Neural progenitor cell (in vitro differentiated cells): ENCODE data around the gene FFAR1. TPM values are rescaled to one million over a fixed set of nuclear protein-coding genes. Genes with fewer than 3 reads are reported as not detected.

ENCODE experiments used
- DNase-seq: peaks from one replicate; pipeline ENCODE4 v3.0.0-alpha.2; 2016; ENCODE audit warnings: low spot score
- H2AFZ ChIP-seq: fragments of 200-600 bp; sonication (generic); replicated peaks from 2 replicates; pipeline ENCODE4 v1.6.1; 2016; ENCODE audit warnings: antibody characterized with exemption
- H3F3A ChIP-seq: fragments of 200-600 bp; sonication (generic); 2 replicates; pipeline ENCODE4 v1.6.1; 2016; ENCODE audit warnings: antibody characterized with exemption, low read depth
- H3K27ac ChIP-seq: fragments of 200-600 bp; sonication (generic); 2 replicates; pipeline ENCODE4 v1.5.1; 2016; ENCODE audit warnings: mild to moderate bottlenecking
- H3K27me3 ChIP-seq: fragments of 200-600 bp; sonication (generic); 2 replicates; pipeline ENCODE4 v1.6.1; 2016; ENCODE audit warnings: mild to moderate bottlenecking, moderate library complexity
- H3K36me3 ChIP-seq: fragments of 200-600 bp; sonication (generic); 2 replicates; pipeline ENCODE4 v1.5.1; 2016
- H3K4me1 ChIP-seq: fragments of 200-600 bp; sonication (generic); 2 replicates; pipeline ENCODE4 v1.6.1; 2016; ENCODE audit warnings: mixed run types
- H3K4me2 ChIP-seq: fragments of 200-600 bp; sonication (generic); 2 replicates; pipeline ENCODE4 v1.6.1; 2016
- H3K4me3 ChIP-seq: fragments of 200-600 bp; sonication (generic); 2 replicates; pipeline ENCODE4 v1.5.1; 2016
- H3K79me2 ChIP-seq: fragments of 200-600 bp; sonication (generic); 2 replicates; pipeline ENCODE4 v1.6.1; 2016; ENCODE audit warnings: low read depth
- H3K9ac ChIP-seq: fragments of 200-600 bp; sonication (generic); 2 replicates; pipeline ENCODE4 v1.6.1; 2016
- H3K9me3 ChIP-seq: fragments of 200-600 bp; sonication (generic); 2 replicates; pipeline ENCODE4 v1.5.1; 2016; ENCODE audit warnings: low read depth
- H4K20me1 ChIP-seq: fragments of 200-600 bp; sonication (generic); 2 replicates; pipeline ENCODE4 v1.6.1; 2016; ENCODE audit warnings: low read depth
- H3K27ac Mint-ChIP-seq: 3 replicates; pipeline ENCODE4 v1.8.0; 2021; ENCODE audit warnings: mixed read lengths
- H3K27me3 Mint-ChIP-seq: 2 replicates; pipeline ENCODE4 v1.8.0; 2022; ENCODE audit warnings: low read depth, mild to moderate bottlenecking, inconsistent platforms, moderate library complexity, mixed read lengths; ENCODE audit not compliant: insufficient read depth
- H3K36me3 Mint-ChIP-seq: 3 replicates; pipeline ENCODE4 v1.8.0; 2021; ENCODE audit warnings: mixed read lengths
- H3K4me1 Mint-ChIP-seq: 3 replicates; pipeline ENCODE4 v1.8.0; 2021; ENCODE audit warnings: mixed read lengths
- H3K4me3 Mint-ChIP-seq: 3 replicates; pipeline ENCODE4 v1.8.0; 2021; ENCODE audit warnings: mild to moderate bottlenecking, moderate library complexity, mixed read lengths
- H3K9me3 Mint-ChIP-seq: 3 replicates; pipeline ENCODE4 v1.8.0; 2020; ENCODE audit warnings: mixed read lengths
- EZH2 ChIP-seq: fragments of 200-600 bp; sonication (generic); IDR thresholded peaks from 2 replicates; pipeline ENCODE4 v1.6.1; 2017; ENCODE audit warnings: antibody characterized with exemption, mild to moderate bottlenecking, moderate library complexity
- EZH2phosphoT487 ChIP-seq: fragments of 200-600 bp; sonication (generic); IDR thresholded peaks from 2 replicates; pipeline ENCODE4 v1.6.1; 2017; ENCODE audit warnings: antibody characterized with exemption
- total RNA-seq: library from RNA; depleted of rRNA; stranded (reverse); fragments of >200 nt; gene quantifications from 2 replicates; pipeline ENCODE4 v1.2.3, GENCODE V29; 2015; ENCODE audit warnings: low replicate concordance
- TF ChIP-seq, protein P1 (sequence below): fragments of 200-600 bp; sonication (generic); IDR thresholded peaks from 2 replicates; pipeline ENCODE4 v1.5.1; 2017; ENCODE audit warnings: antibody characterized with exemption, mild to moderate bottlenecking

The FFAR1 gene
- total RNA-seq, 1 donor from 2014 or later: not detected

DNA sequence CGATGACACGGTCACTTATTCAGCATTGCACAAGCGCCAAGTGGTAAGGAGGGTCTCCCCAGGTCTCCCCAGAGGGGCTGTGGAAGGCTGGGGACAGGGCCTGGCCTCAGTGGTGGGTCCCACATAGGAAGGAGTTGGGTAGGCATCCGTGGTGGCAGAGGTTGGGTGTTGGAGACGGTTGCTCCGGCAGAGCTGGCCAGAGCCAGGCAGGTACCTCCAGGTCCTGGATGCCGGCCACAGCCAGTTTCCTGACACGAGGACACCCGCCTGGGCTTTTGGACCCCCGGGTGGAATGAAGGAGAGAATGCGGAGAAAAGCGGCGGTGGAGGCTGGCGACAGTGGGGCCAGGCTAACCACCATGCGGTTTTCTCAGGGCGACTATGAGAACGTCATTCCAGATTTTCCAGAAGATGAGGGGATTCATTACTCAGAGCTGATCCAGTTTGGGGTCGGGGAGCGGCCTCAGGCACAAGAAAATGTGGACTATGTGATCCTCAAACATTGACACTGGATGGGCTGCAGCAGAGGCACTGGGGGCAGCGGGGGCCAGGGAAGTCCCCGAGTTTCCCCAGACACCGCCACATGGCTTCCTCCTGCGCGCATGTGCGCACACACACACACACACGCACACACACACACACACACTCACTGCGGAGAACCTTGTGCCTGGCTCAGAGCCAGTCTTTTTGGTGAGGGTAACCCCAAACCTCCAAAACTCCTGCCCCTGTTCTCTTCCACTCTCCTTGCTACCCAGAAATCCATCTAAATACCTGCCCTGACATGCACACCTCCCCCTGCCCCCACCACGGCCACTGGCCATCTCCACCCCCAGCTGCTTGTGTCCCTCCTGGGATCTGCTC, 1.3 kb upstream of the FFAR1 start:
- DNase-seq: no peak
- peaks cover 13% of the 10 kb centered on the region for H3K27me3 Mint-ChIP-seq
- H3K9me3 ChIP-seq: no peaks in the 10 kb centered on the region
- H3F3A ChIP-seq: no peaks in the 10 kb centered on the region
- H4K20me1 ChIP-seq: no peaks in the 10 kb centered on the region
- H3K9me3 Mint-ChIP-seq: no peaks in the 10 kb centered on the region
- H3K9ac ChIP-seq: no peak overlapping the region
- H3K36me3 ChIP-seq: no peaks in the 10 kb centered on the region
- H2AFZ ChIP-seq: no peak overlapping the region
- no peak overlapping the region for H3K4me3 ChIP-seq
- no peaks in the 10 kb centered on the region for H3K36me3 Mint-ChIP-seq
- H3K4me1 ChIP-seq: no peaks in the 10 kb centered on the region
- no peak for TF ChIP-seq EZH2phosphoT487
- TF ChIP-seq, protein P1, sequence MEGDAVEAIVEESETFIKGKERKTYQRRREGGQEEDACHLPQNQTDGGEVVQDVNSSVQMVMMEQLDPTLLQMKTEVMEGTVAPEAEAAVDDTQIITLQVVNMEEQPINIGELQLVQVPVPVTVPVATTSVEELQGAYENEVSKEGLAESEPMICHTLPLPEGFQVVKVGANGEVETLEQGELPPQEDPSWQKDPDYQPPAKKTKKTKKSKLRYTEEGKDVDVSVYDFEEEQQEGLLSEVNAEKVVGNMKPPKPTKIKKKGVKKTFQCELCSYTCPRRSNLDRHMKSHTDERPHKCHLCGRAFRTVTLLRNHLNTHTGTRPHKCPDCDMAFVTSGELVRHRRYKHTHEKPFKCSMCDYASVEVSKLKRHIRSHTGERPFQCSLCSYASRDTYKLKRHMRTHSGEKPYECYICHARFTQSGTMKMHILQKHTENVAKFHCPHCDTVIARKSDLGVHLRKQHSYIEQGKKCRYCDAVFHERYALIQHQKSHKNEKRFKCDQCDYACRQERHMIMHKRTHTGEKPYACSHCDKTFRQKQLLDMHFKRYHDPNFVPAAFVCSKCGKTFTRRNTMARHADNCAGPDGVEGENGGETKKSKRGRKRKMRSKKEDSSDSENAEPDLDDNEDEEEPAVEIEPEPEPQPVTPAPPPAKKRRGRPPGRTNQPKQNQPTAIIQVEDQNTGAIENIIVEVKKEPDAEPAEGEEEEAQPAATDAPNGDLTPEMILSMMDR: no peak
- TF ChIP-seq EZH2: no peak
- peaks cover 36% of the 10 kb centered on the region for H3K27me3 ChIP-seq
- no peak overlapping the region for H3K4me2 ChIP-seq
- no peaks in the 10 kb centered on the region for H3K79me2 ChIP-seq
- no peak overlapping the region for H3K4me3 Mint-ChIP-seq
- H3K27ac Mint-ChIP-seq: no peak overlapping the region
- peaks cover 4% of the 10 kb centered on the region for H3K4me1 Mint-ChIP-seq
- no peak overlapping the region for H3K27ac ChIP-seq

DNA sequence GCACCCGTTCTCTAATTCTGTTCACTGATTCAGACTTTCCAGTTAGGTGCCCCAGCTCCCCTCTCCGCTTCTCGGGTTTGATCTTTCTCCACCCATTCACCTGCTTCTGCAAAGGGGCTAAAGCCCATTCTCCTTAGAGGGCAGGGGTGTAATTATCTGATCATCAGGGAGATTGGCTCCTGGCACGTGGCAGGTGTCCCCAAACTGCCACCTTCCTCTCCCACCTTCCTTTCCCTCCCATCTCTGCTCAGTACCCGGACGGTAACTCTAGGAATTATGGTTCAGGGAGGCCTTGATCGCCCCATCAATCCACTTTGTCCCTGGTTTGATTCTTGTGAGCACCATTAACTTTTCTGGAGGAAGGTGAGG, 212 bp downstream of the FFAR1 start:
- no peaks in the 10 kb centered on the region for H3K9me3 ChIP-seq
- peaks cover 8% of the 10 kb centered on the region for H3K4me1 Mint-ChIP-seq
- TF ChIP-seq EZH2phosphoT487 (no peak), EZH2 (no peak)
- TF ChIP-seq, protein P1: no peak
- peaks cover 37% of the 10 kb centered on the region for H3K27me3 ChIP-seq
- no peak overlapping the region for H3K4me2 ChIP-seq
- no peaks in the 10 kb centered on the region for H3F3A ChIP-seq
- H3K9ac ChIP-seq: no peak overlapping the region
- no peak overlapping the region for H3K27ac ChIP-seq
- H3K4me3 Mint-ChIP-seq: no peak overlapping the region
- no peaks in the 10 kb centered on the region for H3K36me3 Mint-ChIP-seq
- H3K4me1 ChIP-seq: no peaks in the 10 kb centered on the region
- no peak overlapping the region for H3K27ac Mint-ChIP-seq
- DNase-seq: no peak
- no peaks in the 10 kb centered on the region for H3K36me3 ChIP-seq
- H2AFZ ChIP-seq: no peak overlapping the region
- no peaks in the 10 kb centered on the region for H3K9me3 Mint-ChIP-seq
- H3K79me2 ChIP-seq: no peaks in the 10 kb centered on the region
- no peaks in the 10 kb centered on the region for H4K20me1 ChIP-seq
- H3K27me3 Mint-ChIP-seq: peaks cover 15% of the 10 kb centered on the region
- no peak overlapping the region for H3K4me3 ChIP-seq

DNA sequence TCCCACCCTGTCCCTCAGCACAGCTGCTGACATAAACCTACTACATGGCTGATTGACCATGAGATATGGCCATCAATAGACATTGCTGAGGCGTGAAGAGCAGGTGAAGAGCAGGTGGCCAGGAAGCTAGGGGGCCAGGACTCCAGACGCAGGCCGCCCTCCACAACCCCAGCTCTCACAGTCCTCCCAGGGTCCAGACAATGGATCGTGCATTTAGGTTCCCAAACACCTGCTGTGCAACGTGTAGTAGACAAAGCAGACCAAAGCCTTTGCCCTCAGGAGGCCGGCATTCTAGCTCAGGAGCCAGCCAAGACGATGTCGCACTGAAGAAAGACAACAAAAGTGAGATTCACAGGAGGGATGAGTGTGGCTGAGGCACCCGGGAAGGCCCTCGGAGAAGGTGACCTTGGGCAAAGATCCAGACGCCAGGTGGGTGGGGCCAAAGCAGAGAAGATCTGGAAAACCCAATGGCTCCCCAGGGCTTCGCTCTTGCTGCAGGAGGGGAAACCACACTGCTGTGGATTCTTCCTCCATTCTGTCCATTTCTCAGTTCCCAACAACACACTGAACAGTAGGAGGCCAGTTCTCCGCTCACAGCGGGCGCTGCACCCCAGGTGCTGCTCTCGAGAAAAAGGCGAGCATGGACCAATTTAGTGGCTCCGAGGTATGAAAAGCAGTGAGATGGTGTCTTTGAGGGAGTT, 1.4 kb downstream of the FFAR1 start:
- Histone ChIP-seq H3K9ac (no peak overlapping the region), H3K4me1 (no peaks in the 10 kb centered on the region), H4K20me1 (no peaks in the 10 kb centered on the region), H3K4me3 (no peak overlapping the region), H3K27me3 (peaks cover 41% of the 10 kb centered on the region), H3K9me3 (no peaks in the 10 kb centered on the region), H3K79me2 (no peaks in the 10 kb centered on the region), H3K36me3 (no peaks in the 10 kb centered on the region), H3K4me2 (no peak overlapping the region), H2AFZ (no peak overlapping the region), H3K27ac (no peak overlapping the region), H3F3A (no peaks in the 10 kb centered on the region)
- Mint-ChIP-seq H3K4me1 (peaks cover 8% of the 10 kb centered on the region), H3K36me3 (no peaks in the 10 kb centered on the region), H3K9me3 (no peaks in the 10 kb centered on the region), H3K27me3 (peaks cover 13% of the 10 kb centered on the region), H3K27ac (peak overlapping the region; percentile 88), H3K4me3 (no peak overlapping the region)
- TF ChIP-seq EZH2phosphoT487 (no peak), EZH2 (no peak)
- TF ChIP-seq, protein P1: no peak
- peak; percentile 40 for DNase-seq
